ENCODE data around the gene COL6A5.

DNA sequence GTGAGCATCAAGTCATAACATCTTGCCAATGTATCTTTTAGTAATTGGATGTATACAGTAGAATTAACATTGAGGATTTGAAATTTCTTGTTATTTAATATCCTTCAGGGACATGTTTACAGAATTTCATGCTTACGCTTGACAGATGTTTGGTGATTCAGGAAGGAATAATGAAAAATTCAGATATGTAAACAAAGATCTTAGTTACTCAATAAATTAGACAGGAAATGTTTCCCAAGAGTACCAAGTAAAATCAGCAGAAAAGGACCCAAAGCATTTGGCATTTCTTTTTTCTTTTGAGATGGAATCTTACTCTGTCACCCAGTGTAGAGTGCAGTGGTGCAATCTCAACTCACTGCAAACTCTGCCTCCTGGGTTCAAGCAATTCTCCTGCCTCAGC is 4.7 kb upstream of the COL6A5 start:
- no peak for TF ChIP-seq POLR2AphosphoS5 (IDR thresholded peaks at IDR 0.05; ENCODE audit: low read depth)
- TF ChIP-seq, protein P1, sequence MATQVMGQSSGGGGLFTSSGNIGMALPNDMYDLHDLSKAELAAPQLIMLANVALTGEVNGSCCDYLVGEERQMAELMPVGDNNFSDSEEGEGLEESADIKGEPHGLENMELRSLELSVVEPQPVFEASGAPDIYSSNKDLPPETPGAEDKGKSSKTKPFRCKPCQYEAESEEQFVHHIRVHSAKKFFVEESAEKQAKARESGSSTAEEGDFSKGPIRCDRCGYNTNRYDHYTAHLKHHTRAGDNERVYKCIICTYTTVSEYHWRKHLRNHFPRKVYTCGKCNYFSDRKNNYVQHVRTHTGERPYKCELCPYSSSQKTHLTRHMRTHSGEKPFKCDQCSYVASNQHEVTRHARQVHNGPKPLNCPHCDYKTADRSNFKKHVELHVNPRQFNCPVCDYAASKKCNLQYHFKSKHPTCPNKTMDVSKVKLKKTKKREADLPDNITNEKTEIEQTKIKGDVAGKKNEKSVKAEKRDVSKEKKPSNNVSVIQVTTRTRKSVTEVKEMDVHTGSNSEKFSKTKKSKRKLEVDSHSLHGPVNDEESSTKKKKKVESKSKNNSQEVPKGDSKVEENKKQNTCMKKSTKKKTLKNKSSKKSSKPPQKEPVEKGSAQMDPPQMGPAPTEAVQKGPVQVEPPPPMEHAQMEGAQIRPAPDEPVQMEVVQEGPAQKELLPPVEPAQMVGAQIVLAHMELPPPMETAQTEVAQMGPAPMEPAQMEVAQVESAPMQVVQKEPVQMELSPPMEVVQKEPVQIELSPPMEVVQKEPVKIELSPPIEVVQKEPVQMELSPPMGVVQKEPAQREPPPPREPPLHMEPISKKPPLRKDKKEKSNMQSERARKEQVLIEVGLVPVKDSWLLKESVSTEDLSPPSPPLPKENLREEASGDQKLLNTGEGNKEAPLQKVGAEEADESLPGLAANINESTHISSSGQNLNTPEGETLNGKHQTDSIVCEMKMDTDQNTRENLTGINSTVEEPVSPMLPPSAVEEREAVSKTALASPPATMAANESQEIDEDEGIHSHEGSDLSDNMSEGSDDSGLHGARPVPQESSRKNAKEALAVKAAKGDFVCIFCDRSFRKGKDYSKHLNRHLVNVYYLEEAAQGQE (IDR thresholded peaks at IDR 0.05; ENCODE audit: unreplicated experiment) = no peak
- TF ChIP-seq, protein P2, sequence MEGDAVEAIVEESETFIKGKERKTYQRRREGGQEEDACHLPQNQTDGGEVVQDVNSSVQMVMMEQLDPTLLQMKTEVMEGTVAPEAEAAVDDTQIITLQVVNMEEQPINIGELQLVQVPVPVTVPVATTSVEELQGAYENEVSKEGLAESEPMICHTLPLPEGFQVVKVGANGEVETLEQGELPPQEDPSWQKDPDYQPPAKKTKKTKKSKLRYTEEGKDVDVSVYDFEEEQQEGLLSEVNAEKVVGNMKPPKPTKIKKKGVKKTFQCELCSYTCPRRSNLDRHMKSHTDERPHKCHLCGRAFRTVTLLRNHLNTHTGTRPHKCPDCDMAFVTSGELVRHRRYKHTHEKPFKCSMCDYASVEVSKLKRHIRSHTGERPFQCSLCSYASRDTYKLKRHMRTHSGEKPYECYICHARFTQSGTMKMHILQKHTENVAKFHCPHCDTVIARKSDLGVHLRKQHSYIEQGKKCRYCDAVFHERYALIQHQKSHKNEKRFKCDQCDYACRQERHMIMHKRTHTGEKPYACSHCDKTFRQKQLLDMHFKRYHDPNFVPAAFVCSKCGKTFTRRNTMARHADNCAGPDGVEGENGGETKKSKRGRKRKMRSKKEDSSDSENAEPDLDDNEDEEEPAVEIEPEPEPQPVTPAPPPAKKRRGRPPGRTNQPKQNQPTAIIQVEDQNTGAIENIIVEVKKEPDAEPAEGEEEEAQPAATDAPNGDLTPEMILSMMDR (conservative IDR thresholded peaks at IDR 0.05; ENCODE audit: low read depth in 2 of 2) = no peak
- no peak for TF ChIP-seq JUNB (IDR thresholded peaks at IDR 0.05; ENCODE audit: unreplicated experiment)
- no peak for TF ChIP-seq EZH2phosphoT487 (IDR thresholded peaks at IDR 0.05; ENCODE audit: unreplicated experiment)
